OCI-LY7 (cell line): ENCODE data around the gene G0S2.

Experiments used
- CTCF ChIP-seq: fragments of 200-600 bp; sonication (generic); conservative IDR thresholded peaks from 2 replicates; pipeline ENCODE4 v1.5.1; 2014; ENCODE audit warnings: mild to moderate bottlenecking, antibody characterized with exemption, low read length, moderate library complexity, mixed read lengths
- EZH2phosphoT487 ChIP-seq: fragments of 200-600 bp; sonication (generic); IDR thresholded peaks from 2 replicates; pipeline ENCODE4 v1.6.1; 2018; ENCODE audit warnings: low read depth, borderline replicate concordance, mild to moderate bottlenecking, mixed run types, antibody characterized with exemption, low read length, moderate library complexity, mixed read lengths

- TF ChIP-seq CTCF (no peak), EZH2phosphoT487 (no peak)
Observed at GRCh38 chr1:209667103-209667502, 8.1 kb upstream of the G0S2 start.
